ENCODE data around the gene TRIM47.

The TRIM47 gene

DNA sequence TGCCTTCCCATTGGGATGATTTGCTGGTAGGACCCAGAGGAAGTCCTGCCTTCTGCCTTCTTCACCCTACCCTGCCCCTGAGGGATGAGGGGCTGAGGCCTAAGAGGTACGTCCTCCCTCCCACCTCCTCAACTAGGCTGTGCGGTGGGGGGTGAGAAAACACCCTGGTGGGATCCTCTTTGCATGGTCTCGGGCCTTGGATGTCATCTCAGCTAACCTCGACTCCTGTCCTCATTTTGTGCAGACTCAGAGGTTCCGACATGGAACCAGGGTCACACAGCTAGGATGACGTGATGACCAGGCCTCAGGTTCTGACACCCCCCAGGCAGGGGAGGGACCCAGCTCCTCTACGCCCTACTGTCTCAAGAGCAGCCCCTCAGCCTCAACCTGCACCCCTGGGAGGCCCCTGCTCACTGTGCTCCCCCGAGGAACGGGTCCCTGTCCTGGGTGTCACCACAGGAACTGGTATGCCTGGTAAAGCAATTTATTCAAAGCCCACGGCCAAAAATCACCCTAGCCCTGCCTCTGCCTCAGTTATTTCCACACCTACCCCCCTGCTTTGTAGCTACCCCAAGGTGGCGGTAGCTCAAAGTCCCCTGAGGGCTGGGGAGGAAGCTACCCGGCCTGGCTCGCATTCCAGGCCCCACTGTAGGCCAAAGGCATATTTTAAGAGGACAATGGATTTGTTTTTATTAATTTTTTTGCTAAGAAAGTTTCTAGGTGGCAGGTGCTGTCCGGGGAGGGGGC, 51.6 kb downstream of the TRIM47 start:
- H3K4me3 ChIP-seq (ENCODE audit: low read depth, low read length) = no peak overlapping the region
- TF ChIP-seq, protein P1, sequence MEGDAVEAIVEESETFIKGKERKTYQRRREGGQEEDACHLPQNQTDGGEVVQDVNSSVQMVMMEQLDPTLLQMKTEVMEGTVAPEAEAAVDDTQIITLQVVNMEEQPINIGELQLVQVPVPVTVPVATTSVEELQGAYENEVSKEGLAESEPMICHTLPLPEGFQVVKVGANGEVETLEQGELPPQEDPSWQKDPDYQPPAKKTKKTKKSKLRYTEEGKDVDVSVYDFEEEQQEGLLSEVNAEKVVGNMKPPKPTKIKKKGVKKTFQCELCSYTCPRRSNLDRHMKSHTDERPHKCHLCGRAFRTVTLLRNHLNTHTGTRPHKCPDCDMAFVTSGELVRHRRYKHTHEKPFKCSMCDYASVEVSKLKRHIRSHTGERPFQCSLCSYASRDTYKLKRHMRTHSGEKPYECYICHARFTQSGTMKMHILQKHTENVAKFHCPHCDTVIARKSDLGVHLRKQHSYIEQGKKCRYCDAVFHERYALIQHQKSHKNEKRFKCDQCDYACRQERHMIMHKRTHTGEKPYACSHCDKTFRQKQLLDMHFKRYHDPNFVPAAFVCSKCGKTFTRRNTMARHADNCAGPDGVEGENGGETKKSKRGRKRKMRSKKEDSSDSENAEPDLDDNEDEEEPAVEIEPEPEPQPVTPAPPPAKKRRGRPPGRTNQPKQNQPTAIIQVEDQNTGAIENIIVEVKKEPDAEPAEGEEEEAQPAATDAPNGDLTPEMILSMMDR (IDR thresholded peaks at IDR 0.05; ENCODE audit: insufficient read depth, low read depth, low read length, missing control alignments) = no peak

DNA sequence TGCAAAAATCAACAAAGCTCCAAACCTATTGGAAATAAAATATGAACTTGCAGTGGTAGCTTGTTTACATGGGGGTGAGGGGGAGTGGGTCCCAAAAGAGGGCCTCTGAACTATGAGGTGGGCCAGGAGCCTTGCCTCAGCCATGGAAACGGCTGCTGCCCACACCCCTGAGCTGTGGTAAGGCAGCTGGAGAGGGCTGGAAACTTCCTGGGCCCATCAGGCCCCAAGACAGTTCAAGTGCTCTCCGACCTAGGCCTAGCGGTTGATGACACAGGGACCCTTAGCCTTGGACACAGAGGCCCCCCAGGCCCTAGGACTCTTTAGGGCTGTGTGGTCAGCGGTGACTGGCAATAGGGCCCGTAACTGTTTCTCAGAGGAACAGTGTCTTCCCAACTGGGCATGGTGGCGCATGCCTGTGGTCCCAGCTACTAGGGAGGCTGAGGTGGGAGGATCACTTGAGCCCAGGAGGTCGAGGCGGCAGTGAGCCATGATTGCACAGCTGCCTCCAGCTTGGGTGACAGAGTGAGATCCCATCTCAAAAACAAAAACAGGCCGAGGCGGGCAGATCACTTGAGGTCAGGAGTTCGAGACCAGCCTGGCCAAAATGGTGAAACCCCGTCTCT, 52.5 kb downstream of the TRIM47 start:
- TF ChIP-seq, protein P1 (IDR thresholded peaks at IDR 0.05; ENCODE audit: insufficient read depth, low read depth, low read length, missing control alignments) = no peak
- no peak overlapping the region for H3K4me3 ChIP-seq (ENCODE audit: low read depth, low read length)
- no peak for DNase-seq (ENCODE audit: low read depth)

More for the DNA sequence above, 51.6 kb downstream of the TRIM47 start:
- DNase-seq (ENCODE audit: low read depth) = no peak

DNA sequence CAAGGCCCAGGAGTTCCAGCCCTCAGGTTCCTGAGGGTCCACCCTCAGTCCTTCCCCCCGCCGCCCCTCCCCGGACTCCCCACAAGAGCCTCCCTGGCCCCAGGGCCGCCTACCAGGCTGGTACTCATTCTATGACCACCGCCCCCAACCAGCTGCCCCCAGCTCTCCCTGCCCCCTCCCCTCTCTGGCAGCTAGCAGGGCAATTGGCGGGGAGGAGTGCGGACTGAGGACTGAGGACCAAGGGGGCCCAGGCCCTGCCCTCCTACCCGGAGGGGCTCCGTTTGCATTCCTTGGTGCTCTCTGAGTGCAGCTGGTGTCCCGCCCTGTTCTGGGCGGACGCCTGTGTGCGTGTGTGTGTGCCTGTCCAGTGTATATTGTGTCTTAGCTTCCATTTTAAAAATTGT, 53.2 kb downstream of the TRIM47 start:
- no peak overlapping the region for H3K4me3 ChIP-seq (ENCODE audit: low read depth, low read length)
- TF ChIP-seq, protein P1 (IDR thresholded peaks at IDR 0.05; ENCODE audit: insufficient read depth, low read depth, low read length, missing control alignments) = no peak
- no peak for DNase-seq (ENCODE audit: low read depth)

DNA sequence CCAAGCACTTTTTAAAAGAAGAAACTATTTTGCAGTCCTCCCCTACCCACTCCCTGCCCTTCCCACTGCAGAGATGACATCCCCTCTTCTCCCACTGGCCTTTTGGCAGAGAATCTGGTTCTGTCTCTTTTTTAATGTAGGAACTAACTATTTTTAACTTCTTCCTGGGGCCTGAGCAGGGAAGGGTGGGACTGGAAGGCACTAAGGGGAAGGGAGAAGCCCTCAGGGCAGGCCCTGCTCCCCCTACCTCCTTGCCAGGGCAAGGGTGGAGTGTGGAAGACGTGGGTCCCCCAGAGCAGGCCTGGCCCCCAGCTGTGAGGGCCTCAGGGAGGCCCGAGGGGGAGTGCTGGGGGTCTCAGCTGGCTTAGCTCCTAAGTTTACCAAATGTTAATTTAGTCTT, 53.7 kb downstream of the TRIM47 start:
- TF ChIP-seq, protein P1 (IDR thresholded peaks at IDR 0.05; ENCODE audit: insufficient read depth, low read depth, low read length, missing control alignments) = no peak
- H3K4me3 ChIP-seq (ENCODE audit: low read depth, low read length) = no peak overlapping the region
- no peak for DNase-seq (ENCODE audit: low read depth)
